ENCODE measurements around the gene SLC47A2.

Gene SLC47A2

DNA sequence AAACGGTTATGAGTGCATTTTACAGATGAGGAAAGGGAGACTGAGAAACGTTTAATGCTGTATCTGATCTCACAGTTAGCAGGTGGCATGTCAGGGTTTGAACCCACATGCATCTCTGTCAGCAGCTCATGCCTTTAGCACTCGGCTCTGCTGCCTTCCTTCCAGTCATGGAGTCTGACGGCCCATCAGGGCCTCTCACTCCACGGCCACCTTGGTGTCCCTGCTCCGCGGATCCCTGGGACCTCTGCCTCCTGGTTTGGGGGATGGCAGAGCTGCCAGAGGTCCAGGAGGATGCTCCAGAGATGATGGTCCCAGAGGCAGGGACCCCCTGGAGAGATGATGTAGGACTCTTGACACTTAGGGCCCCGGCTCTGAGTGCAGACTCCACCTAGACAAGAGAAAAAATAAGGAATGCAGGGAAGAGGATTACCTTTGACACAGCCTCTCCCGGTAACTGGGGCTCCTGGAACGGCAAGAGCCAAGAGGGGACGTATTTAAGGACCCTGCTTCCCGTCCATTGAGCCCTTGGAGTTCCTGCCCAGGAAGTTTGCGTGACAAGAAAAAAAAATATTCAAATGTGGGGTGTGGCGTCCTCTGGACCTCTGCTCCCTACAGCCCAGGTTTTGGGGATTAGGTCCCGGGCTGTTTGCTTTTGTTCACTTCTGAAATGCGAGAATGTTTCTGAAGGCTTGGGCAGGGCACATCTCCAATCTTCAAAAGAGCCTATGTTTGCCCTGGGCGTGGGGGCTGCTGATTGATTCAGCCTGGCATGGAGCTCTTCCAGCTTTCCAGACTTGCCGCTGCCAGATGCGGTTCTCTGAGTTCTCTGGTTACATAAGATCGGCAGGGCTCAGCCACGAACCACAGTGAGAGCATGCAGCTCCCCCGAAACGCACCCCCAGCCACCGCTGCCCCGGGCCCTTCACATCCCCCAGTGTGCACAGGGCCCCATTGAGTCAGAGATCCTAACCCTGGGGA lies 31.7 kb upstream of the SLC47A2 start, which contains the start of gene ALDH3A1:
TSS of gene ALDH3A1 (minus strand) at position 470 of the 978 bp plus-strand sequence. CDS start 3,169 bp downstream, outside the sequence.
- DNase-seq = no peak

DNA sequence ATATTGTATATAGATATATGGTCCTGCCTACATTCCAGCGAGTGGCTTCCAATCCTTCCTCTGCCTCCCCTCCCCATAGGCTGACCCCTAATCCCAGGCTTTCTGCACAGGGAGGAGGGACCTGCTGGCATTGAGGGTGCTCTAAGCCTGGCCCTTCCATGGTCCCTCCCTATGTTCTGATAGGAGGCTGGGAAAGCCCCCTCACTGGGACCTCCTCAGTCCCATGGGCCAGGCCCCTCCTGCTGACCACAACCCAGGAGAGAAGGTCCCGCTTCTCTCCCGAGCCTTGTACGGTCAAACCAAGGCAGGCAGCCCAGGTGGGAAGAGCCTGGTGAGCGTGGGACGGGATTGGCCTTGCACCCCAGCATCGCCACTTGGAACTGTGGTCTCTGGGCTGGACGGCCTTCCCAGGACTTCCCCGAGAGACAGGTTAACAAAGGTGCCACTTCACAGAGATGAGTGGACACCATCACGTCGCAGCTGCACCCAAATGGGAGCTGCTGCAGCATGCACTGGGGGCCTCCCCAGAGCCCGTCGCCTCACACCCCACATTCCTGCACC lies 30.9 kb upstream of the SLC47A2 start:
- DNase-seq = no peak

DNA sequence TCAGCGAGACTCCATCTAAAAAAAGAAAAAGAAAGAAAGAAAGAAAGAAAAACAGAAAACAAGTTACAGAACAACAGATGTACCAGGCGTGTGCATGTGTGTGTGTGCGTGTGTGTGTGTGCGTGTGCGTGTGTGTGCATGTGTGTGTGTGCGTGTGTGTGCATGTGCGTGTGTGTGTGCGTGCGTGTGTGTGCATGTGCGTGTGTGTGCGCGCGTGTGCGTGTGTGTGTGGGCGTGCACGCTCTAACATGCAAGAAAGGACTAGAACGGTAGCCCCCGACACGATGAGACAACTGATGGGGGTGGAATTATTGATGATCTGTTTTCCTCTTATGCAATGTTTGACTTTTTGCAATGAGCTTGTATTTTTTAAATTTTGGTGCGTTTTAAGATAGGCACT lies 30.1 kb upstream of the SLC47A2 start:
- no peak for DNase-seq

DNA sequence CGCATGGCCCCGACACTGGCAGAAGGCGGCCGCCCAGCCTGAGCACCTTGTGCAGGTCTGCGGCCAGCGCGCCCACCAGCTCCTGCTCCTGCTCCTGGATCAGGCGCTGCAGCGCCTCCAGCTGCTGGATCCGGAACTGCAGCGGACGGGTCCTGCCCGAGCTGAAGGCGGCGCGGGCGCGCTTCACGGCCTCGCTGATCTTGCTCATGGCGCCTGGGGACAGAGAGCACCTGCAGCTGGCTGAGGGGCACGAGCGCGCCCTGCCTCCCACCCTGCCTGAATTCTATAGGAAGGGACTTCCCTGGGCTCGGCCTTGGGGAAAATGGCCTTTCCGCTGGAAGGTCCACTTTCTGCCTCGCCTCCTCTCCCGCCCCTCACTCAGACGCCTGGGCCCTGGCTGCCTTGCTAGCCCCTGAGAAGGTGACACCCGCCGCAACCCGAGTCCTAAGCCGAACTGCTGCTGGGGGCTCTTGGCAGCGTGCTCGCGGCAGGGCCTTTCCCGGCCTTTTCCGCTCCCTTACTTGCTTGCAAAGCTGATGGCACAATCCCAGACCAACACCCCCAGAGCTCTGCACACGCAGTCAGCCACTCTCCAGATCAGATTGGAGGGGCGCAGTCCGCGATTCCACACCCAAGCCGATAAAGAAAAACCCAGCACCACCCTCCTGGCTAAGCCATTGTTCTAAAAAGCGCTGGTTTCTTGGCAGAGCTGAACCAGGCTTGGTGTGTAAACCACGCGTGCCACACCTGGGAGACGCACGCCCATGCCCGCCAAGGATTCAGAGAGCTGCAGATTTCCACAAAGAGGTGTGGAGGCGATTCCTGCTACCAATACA lies 28.8 kb upstream of the SLC47A2 start:
- DNase-seq = peak; percentile 22 to 37

DNA sequence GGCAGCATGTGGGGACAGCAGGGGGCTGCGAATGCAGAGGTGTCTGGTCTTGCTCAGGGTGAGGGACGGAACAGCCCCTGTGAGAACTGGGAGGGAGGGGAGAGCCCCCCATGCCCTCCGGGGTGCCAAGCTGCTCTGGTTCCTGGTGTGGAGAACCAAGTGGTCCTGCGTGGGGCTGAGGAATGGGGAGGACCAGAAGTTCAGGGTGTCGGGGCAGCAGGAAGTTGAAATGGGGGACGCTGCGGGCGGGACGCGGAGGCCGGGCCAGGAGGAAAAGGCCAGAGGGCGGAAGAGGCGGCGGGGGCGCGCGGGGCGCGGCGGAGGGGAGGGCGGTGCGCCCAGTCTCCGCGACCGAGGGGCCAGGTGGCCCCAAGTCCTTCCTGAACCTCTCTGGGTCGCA lies 28.1 kb upstream of the SLC47A2 start:
- no peak for DNase-seq

DNA sequence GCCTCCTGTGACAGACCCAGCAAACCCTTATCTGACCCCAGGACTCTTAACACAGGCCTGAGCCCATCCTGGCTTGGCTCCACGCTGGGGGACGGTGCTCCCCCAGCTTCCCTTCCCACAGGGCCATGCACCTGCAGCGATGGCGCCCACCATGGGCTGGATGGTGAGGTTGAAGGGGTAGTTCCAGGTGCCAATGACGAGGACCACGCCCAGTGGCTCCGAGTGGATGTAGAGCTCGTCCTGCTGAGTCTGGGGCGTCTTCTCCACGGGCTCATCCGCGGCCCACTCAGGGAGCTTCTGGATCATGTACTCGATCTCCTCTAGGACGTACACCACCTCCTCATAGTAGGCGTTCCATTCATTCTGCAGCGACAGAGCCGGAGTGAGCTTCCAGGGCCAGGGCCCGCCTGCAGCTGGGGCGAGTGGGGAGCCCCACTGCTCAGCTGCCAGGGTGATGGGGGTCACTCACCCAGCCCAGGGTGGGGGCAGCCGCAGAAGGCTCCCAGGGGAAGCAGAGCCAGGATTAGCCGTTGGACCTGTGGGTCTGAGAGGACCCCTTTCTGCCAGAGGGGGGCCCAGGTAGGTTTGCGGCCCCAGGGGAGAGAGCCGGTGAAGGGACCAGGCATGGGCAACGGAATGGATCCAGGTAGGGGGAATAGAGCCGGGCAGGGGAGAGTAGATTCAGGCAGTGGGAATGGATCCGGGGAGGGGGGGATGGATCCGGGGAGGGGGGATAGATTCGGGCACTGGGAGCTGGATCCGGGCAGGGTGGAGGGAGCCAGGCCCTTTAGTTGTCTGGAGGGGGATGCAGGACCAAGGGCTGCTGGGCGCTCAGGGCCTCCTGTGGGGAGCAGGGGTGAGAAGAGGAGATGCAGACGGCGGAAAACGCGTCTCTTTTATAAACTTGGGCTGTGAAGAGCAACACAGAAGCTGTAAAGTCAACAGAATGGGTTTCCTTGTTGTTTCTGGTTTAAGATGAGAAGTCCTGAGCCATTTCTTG lies 27.0 kb upstream of the SLC47A2 start:
- no peak for DNase-seq

DNA sequence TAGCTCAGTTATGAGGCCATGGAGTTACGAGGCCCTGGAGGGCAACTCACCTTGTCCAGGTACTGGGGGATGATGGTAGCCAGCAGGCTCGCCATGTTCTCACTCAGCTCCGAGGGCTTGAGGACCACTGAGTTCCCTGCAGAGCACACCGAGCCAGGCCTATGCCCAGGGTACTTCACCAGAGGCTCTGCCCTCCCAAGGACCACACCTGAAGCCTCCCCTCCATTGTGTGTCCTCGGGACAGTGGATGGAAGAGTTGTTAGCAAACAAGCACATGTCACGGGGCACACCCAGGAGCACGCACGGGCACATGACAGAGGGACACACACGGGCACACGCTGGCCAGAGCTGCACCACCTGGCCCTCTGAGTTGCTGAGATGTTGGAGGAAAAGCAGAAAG lies 26.1 kb upstream of the SLC47A2 start:
- DNase-seq = no peak

DNA sequence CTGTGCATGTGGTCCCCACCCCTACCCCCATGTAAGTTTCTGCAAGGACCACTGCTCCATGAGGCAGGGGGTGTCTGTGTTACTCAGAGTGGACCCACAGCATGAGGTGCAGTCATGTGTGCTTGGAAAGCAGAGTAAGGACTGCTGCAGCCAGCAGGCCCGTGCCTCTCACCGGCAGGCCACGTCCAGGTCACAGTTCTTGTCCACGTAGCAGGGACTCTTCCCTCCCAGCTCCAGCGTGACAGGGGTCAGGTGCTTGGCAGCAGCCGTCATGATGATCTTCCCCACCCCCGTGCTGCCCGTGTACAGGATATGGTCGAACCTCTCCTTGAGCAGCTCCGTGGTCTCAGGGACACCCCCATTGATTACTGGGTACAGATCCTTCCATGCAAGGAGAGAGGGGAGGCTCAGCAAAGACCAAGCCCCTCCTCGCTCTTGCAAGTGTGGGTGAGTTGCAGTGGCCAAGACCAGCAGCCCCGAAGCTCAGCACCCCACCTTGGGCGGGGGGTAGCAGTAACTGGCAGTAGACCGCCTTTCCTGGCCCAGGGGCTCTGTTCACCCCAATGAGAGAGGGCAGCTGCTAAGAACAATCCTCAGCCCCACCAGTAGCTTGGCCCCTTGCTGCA lies 25.6 kb upstream of the SLC47A2 start:
- DNase-seq = no peak

DNA sequence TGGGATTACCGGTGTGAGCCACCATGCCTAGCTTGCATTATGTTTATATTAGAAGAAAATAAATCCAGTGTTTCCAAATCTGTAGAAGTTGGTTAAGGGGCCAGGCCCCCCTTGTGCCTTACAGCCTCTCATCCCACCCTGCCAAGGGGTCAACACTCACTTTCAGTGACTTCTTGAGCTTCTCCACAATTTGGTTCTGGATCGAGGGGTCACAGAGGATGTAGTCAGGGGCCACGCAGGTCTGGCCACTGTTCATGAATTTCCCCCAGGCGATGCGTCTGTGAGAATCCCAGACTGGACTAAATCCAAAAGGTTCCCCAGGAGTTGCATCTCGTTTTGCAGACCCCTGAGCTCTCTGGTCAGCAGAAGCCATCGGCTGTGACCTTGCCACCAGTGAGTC lies 24.5 kb upstream of the SLC47A2 start:
- DNase-seq = no peak

DNA sequence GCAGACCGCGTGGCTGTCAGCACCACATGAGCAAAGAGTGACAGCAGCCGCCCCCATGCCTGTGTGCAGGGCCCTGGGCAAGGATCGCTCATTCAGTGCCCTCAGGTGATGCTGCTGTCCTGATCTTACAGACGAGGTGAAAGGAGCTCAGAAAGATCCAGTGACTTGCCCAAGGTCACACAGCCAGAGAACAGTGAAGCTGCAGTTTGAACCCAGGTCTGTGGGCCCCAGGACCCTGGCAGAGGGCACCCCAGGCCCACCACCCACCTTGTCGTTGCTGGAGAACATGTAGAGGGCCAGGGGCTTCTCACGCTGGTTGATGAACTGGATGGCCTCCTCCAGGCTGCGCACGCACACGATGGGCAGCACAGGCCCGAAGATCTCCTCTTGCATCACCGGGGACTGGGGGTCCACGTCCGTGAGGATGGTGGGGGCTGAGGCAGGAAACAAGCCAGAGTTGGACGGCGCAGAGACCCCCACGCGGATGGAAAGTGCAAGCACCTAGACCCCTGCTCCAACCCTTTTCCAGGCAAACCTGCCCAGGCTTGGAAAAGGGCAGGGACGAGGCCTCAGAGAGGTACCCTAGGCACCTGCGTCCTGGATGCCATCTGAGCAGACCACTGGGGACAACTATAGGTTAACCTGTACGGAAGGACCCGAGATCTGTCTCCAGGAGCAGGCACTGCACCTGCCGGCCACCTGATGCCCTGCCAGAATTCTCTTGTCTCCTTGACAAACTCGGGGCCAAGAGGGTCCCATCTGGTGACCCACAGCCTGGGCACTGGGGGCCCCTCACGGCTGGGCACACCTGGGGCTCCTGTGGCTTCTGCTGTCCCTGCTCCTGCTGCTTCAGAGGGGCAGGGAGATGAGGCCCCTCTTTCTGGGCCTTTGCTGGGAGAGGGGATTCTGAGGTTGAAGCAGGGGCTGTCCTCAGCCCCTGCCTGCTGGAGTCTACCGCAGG lies 23.1 kb upstream of the SLC47A2 start:
- no peak for DNase-seq

DNA sequence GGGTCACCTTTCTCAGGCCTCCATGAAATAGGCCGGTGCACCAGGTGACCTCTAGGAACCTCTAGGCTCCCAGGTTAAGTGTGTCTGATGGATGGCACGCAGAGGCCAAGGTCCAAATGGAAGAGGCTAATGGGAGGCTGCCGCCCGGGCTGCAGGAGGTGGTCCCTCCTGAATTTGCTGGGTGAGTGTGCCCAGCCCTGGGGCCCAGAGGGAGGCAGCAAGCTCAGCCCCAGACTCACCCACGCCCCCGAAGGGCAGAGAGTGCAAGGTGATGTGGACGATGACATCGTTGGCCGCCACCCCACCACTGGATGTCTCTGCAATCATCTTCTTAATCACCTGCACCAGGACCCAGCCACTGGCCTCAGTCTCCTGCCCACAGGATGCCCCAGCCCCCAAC lies 22.4 kb upstream of the SLC47A2 start:
- no peak for DNase-seq

DNA sequence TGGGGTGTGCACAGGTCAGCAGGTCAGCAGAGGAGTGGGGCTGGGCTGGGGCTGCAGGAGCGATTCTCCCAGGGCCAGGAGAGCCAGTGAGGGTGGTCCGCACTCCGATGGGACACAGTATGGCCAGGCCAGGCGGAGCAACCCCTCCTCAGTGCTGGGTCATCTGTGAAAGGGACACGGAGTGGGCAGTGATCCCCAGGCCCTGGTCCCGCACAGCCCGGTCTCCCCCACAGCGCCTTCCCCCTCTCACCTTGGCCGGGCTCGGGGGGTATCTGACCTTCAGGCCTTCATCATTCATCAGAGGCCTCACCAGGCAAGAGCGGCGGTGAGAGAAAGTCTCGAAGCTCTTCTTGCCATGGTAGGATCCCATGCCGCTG lies 21.7 kb upstream of the SLC47A2 start:
- DNase-seq = no peak

DNA sequence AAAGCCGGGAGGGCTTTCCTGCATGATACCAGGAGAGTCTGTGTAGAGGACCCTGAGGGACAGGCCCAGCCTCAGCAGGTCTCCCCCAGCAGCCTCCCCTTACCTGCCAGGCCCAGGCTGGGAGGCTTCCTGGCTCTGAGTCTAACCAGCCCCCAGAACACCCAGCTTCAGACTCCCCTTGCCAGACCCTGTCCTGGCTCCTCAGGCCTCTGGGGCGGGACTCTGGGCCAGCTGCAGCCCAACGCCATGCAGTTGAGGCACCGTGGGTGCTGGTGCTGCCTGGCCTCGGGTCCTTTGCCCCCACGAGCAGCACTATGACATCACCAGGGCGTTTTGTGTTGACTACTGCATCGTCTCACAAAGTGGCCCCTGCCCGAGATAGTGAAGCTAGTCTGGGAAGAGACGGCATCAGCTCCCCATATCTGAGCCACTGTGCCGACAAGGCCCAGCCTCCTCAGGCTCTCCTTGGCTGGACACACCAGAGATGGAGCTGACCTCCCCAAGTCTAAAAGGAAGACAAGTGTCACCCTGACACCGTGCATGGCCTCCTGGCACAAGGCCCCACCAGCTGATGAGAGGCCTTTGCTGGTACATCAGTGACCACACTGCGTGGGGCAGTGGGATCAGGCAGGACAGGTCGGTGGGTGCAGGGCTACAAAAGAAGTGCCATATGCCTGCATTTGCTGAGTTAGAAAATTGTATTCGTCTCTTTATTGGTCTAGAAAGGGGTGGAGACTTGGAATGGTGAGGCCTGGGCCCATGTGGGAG lies 21.1 kb upstream of the SLC47A2 start:
- no peak for DNase-seq

DNA sequence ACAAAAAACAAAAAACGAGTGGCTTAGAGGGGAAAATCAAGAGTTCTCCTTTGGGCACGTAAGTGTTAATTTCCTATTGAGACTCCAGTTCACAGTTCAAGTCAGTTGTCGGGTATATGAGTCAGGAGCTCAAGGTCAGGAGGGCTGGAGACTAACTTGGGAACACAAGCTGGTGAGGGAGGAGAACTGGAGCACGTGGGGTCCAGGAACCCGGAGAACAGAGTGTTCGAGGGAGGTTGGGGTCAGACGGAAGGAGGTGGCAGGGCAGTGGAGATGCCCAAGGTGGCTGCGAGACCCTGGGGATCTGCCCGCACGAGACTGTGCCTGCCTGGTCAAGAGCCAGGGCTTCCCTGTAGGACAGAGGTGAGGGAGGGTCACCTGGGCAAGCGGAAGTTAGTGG lies 19.7 kb upstream of the SLC47A2 start:
- DNase-seq = no peak

DNA sequence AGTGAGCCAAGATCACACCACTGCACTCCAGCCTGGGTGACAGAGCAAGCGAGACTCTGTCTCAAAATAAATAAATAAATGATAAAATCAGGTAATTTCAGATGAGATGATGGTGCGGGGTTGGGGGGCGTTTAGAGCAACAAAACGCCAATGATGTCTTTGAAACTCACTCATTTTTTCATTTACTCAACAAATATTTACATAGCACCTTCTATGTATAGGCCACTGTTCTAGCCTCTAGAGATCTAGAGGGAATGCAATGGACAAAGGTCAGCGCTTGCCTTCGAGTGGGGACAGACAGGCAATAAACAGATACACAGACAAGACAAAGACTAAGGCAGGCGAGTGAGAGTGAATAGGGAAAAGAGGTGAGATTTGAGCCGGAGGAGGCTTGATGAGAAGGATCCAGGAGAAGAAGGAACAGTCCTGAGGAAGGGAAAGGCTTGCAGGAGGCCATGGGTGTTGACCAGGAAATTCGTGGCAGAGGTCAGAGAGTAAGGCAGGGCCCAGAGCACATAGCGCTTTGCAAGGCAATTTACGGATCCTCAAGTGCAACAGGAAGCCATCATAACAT lies 17.7 kb upstream of the SLC47A2 start:
- DNase-seq = no peak

DNA sequence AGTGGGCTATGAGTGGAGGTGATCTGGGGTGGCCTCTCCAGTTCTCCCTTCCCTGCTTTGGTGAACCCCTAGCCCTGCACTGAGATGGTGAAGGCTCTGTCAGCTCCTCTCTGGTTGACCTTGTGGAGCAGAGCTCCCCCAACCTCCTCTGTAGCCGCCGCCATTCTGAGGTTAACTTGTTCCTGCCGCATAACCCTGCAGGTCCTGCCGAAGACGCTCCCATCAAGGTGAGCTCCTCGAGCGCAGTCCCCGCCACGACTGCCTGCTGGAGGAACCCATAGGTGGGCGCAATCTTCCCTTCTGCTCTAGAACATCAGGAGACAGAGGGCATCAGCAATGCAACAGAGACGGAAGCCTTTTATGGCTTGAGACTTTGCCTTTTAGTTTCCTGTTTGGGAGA lies 15.2 kb upstream of the SLC47A2 start:
- no peak for DNase-seq

DNA sequence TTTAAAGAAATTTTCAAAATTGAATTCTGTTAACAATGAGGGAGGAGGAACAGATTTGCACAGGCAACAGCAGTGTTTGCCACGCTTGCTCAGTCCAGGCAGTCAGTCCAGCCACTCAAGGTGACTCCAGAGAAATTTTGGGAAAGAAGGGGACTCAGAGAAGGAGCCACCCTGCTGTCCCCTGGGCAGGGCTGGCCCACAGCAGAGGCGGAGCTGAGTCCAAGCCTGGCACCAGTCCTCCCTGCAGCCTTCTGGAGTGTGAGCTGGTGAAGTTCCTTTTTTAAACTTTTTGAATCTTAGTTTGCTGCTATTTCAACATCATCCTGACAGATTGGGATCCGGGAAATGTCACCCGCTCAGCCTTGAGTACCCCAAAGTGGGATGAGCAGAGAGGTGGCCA lies 14.5 kb upstream of the SLC47A2 start:
- DNase-seq = no peak

DNA sequence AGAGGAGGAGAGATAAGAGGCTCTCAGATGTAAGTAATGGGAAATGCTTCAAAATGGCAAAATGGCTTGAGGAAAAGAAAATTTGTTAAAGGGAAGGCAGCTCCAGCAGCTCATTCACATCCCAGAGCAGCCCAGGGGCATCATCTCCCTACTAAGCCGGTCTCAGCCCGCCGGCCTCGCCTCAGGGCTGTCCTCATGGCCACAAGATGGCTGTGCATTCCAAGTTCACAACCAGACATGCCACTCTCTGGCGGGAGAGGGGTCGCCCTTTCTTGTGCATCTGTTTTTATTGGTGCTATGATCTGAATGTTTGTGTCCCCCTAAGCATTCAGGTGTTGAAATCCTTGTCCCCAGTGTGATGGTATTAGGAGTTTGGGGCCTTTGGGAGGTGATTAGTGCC lies 13.5 kb upstream of the SLC47A2 start:
- DNase-seq = no peak

DNA sequence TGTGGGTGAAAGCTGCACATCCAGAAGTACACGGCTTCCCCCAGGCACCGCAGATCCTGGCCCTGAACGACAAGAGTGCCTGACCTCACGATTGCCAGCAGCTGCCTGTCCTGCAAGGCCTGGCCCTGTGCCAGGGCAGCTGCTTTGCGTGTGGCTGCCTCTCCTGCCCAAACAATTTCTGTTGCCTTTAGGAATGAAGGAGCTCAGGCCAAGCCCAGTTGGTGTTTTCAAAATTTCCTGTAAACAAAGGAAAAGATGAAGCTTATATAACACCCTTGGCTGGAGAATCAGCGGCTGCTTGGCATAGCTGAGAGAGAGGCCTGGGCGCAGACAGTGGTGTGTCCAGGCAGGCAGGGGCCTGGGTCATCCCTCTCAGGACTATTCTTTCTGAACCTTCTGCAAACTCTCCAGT lies 11.7 kb upstream of the SLC47A2 start:
- no peak for DNase-seq
